Activated B cell treated with CpG ODN at 0.5 μM for 24 hours (primary cell): Measurements from ENCODE around the gene TNFRSF9. TPM values are rescaled to one million over a fixed set of nuclear protein-coding genes. Genes with fewer than 3 reads are reported as not detected.
"Not testable (repeated sequence)": the region's sequence is repeated elsewhere in the genome, so short reads cannot be mapped to it uniquely, and the experiment has no call there.

Experiments used
- ATAC-seq: fragments of 200-7000 bp; cut with Tn5 transposase; one replicate; pipeline ENCODE4 v1.10.0; 2021; ENCODE audit warnings: low read depth, mild to moderate bottlenecking, moderate library complexity
- CTCF ChIA-PET: fragments of 350-600 bp; sonication (Branson Sonifier 250); formaldehyde crosslinking; loops from one replicate; lab custom pipeline; 2021; ENCODE audit warnings: antibody characterized with exemption; lab: Charles Lee
- POLR2A ChIA-PET: fragments of 350-600 bp; sonication (Branson Sonifier 250); formaldehyde crosslinking; loops from one replicate; lab custom pipeline; 2021; ENCODE audit warnings: antibody characterized with exemption; lab: Charles Lee
- DNase-seq: peaks from one replicate; pipeline ENCODE4 v3.0.0; 2022
- H3K27ac Mint-ChIP-seq: one replicate; pipeline ENCODE4 v1.8.0; 2020; ENCODE audit warnings: mixed read lengths
- H3K27me3 Mint-ChIP-seq: one replicate; pipeline ENCODE4 v1.8.0; 2021; ENCODE audit warnings: mixed read lengths
- H3K36me3 Mint-ChIP-seq: one replicate; pipeline ENCODE4 v1.8.0; 2021; ENCODE audit warnings: low read depth, mixed read lengths
- H3K4me1 Mint-ChIP-seq: one replicate; pipeline ENCODE4 v1.8.0; 2021; ENCODE audit warnings: mixed read lengths
- H3K4me3 Mint-ChIP-seq: one replicate; pipeline ENCODE4 v1.8.0; 2020; ENCODE audit warnings: mild to moderate bottlenecking, mixed read lengths
- H3K9me3 Mint-ChIP-seq: one replicate; pipeline ENCODE4 v1.8.0; 2020; ENCODE audit warnings: mixed read lengths
- intact Hi-C: fragments of 100-400 bp; cut with micrococcal nuclease; formaldehyde crosslinking; loops from one replicate; pipeline ENCODE4 v1.15.1; 2024
- total RNA-seq: library from RNA; stranded (reverse); gene quantifications from 2 replicates; pipeline ENCODE4 v1.2.3, GENCODE V29; 2022
- TF ChIP-seq, protein P1 (sequence below): fragments of 200-600 bp; IDR thresholded peaks from one replicate; pipeline ENCODE4 v1.8.0; 2022; ENCODE audit warnings: antibody characterized with exemption, mild to moderate bottlenecking

The TNFRSF9 gene
- total RNA-seq, 1 donor from 2014 or later = 2.2 TPM

GRCh38 chr1:7956218-7957032 lies 15.8 kb upstream of the TNFRSF9 start:
- Mint-ChIP-seq H3K4me3 (no peak overlapping the region), H3K4me1 (peaks cover 34% of the 10 kb centered on the region), H3K27ac (no peak overlapping the region), H3K9me3 (no peaks in the 10 kb centered on the region), H3K36me3 (peaks cover 7% of the 10 kb centered on the region), H3K27me3 (no peaks in the 10 kb centered on the region)
- intact Hi-C loops = no loop called here
- ChIA-PET CTCF (no interaction called here), POLR2A (no interaction called here)
- ATAC-seq (no peak), DNase-seq (no peak)
- TF ChIP-seq, protein P1, sequence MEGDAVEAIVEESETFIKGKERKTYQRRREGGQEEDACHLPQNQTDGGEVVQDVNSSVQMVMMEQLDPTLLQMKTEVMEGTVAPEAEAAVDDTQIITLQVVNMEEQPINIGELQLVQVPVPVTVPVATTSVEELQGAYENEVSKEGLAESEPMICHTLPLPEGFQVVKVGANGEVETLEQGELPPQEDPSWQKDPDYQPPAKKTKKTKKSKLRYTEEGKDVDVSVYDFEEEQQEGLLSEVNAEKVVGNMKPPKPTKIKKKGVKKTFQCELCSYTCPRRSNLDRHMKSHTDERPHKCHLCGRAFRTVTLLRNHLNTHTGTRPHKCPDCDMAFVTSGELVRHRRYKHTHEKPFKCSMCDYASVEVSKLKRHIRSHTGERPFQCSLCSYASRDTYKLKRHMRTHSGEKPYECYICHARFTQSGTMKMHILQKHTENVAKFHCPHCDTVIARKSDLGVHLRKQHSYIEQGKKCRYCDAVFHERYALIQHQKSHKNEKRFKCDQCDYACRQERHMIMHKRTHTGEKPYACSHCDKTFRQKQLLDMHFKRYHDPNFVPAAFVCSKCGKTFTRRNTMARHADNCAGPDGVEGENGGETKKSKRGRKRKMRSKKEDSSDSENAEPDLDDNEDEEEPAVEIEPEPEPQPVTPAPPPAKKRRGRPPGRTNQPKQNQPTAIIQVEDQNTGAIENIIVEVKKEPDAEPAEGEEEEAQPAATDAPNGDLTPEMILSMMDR = no peak

- Mint-ChIP-seq H3K27me3 (no peaks in the 10 kb centered on the region), H3K4me1 (peaks cover 20% of the 10 kb centered on the region), H3K4me3 (peak overlapping the region; percentile 89), H3K9me3 (no peaks in the 10 kb centered on the region), H3K27ac (peak overlapping the region; percentile 95), H3K36me3 (peaks cover 1% of the 10 kb centered on the region)
- CTCF ChIA-PET = no interaction called here
- intact Hi-C loops = loop anchor here (5.0 kb wide), 1 partner anchor 42 kb away; no protein-coding TSS in a partner anchor
- TF ChIP-seq, protein P1 = no peak
- ATAC-seq = no peak
- DNase-seq = no peak
- POLR2A ChIA-PET = interaction anchor here (0.7 kb wide), 1 partner anchor 74 kb away, joined by 4 read pairs; no protein-coding TSS in a partner anchor
These were observed 14.0 kb upstream of the TNFRSF9 start for GRCh38 chr1:7954683-7955082.

GRCh38 chr1:7953850-7954609 lies 13.4 kb upstream of the TNFRSF9 start:
- Mint-ChIP-seq H3K27me3 (no peaks in the 10 kb centered on the region), H3K4me1 (peaks cover 15% of the 10 kb centered on the region), H3K36me3 (peaks cover 1% of the 10 kb centered on the region), H3K9me3 (no peaks in the 10 kb centered on the region), H3K27ac (peak overlapping the region; percentile 95), H3K4me3 (peak overlapping the region; percentile 89)
- intact Hi-C loops = loop anchor here (1.0 to 5.0 kb wide), 2 partner anchors 7 to 42 kb away; partner anchors contain the start of gene PARK7
- TF ChIP-seq, protein P1 = no peak
- ChIA-PET POLR2A (interaction anchor here (0.5 to 1.1 kb wide), 3 partner anchors 41 to 271 kb away, joined by 4 to 6 read pairs (median 4); no protein-coding TSS in a partner anchor), CTCF (interaction anchor here (0.8 kb wide), 1 partner anchor 11 kb away, joined by 3 read pairs; no protein-coding TSS in a partner anchor)
- DNase-seq = peak; percentile 83
- ATAC-seq = peak; percentile 90

DNA sequence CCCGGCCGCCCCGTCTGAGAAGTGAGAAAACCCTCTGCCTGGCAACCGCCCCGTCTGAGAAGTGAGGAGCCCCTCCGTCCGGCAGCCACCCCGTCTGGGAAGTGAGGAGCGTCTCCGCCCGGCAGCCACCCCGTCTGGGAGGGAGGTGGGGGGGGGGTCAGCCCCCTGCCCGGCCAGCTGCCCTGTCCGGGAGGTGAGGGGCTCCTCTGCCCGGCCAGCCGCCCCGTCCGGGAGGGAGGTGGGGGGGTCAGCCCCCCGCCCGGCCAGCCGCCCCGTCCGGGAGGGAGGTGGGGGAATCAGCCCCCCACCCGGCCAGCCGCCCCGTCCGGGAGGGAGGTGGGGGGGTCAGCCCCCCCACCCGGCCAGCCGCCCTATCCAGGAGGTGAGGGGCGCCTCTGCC lies 12.2 kb upstream of the TNFRSF9 start:
- intact Hi-C loops = loop anchor here (1.0 to 5.0 kb wide), 2 partner anchors 9 to 40 kb away; partner anchors contain the start of gene PARK7
- DNase-seq, ATAC-seq, H3K27me3 Mint-ChIP-seq, H3K36me3 Mint-ChIP-seq, POLR2A ChIA-PET, H3K27ac Mint-ChIP-seq, H3K9me3 Mint-ChIP-seq, CTCF ChIA-PET, H3K4me3 Mint-ChIP-seq: not testable (repeated sequence)
- H3K4me1 Mint-ChIP-seq = peaks cover 15% of the 10 kb centered on the region

DNA sequence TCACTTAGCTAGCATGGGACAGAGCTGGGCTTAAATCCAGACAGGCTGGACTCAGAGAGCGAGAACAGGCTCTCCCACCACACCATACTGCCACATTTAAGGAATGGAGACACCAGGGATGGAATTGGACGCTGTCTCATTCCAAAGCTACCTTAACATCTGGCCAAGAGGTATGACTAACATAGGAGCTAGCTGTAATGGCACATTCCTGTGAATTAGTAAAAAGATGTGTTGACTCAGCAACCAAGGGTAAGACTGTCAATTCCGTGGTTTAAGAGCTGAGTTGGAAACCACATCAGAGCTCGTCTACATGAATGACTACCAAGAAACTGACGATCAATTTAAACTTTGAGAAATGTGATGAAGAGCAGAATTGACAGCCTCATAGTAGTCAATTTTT lies 8.3 kb upstream of the TNFRSF9 start:
- intact Hi-C loops = no loop called here
- peaks cover 6% of the 10 kb centered on the region for H3K4me1 Mint-ChIP-seq
- peaks cover 1% of the 10 kb centered on the region for H3K36me3 Mint-ChIP-seq
- H3K27ac Mint-ChIP-seq = no peak overlapping the region
- DNase-seq = no peak
- ChIA-PET CTCF (interaction anchor here (0.5 to 1.0 kb wide), 2 partner anchors 751 to 1526 kb away, joined by 3 read pairs; no protein-coding TSS in a partner anchor), POLR2A (interaction anchor here (0.6 to 0.9 kb wide), 3 partner anchors 13 to 42 kb away, joined by 3 to 6 read pairs (median 5); partner anchors contain the start of gene PARK7)
- TF ChIP-seq, protein P1 = no peak
- no peak for ATAC-seq
- no peaks in the 10 kb centered on the region for H3K27me3 Mint-ChIP-seq
- H3K9me3 Mint-ChIP-seq = no peaks in the 10 kb centered on the region
- H3K4me3 Mint-ChIP-seq = no peak overlapping the region
